ENCODE data around the gene BUB3.
"Not testable (repeated sequence)": the region's sequence is repeated elsewhere in the genome, so short reads cannot be mapped to it uniquely, and the experiment has no call there.

Gene BUB3

GRCh38 chr10:123160311-123160980 is 6.2 kb downstream of the BUB3 start:
- TF ChIP-seq CTCF (IDR thresholded peaks at IDR 0.05; ENCODE audit: low read depth, low read length): no peak

GRCh38 chr10:123164319-123164718 is 10.1 kb downstream of the BUB3 start:
- TF ChIP-seq CTCF (IDR thresholded peaks at IDR 0.05; ENCODE audit: low read depth, low read length): no peak
- no peak for DNase-seq (ENCODE audit: extremely low read depth, low read depth)

More at GRCh38 chr10:123160311-123160980, 6.2 kb downstream of the BUB3 start:
- DNase-seq (ENCODE audit: extremely low read depth, low read depth): no peak

GRCh38 chr10:123165445-123166072 is 11.4 kb downstream of the BUB3 start:
- DNase-seq (ENCODE audit: extremely low read depth, low read depth): no peak
- no peak for TF ChIP-seq CTCF (IDR thresholded peaks at IDR 0.05; ENCODE audit: low read depth, low read length)

- TF ChIP-seq CTCF (IDR thresholded peaks at IDR 0.05; ENCODE audit: low read depth, low read length): no peak
- no peak for DNase-seq (ENCODE audit: extremely low read depth, low read depth)
Observed at GRCh38 chr10:123166618-123167017, 12.4 kb downstream of the BUB3 start.

GRCh38 chr10:123170961-123171360 is 16.8 kb downstream of the BUB3 start:
- no peak for DNase-seq (ENCODE audit: extremely low read depth, low read depth)
- TF ChIP-seq CTCF (IDR thresholded peaks at IDR 0.05; ENCODE audit: low read depth, low read length): no peak

GRCh38 chr10:123171616-123172015 is 17.4 kb downstream of the BUB3 start:
- not testable (repeated sequence) for DNase-seq (ENCODE audit: extremely low read depth, low read depth)

GRCh38 chr10:123175389-123176387 is 21.5 kb downstream of the BUB3 start:
- TF ChIP-seq CTCF (IDR thresholded peaks at IDR 0.05; ENCODE audit: low read depth, low read length): no peak
- DNase-seq (ENCODE audit: extremely low read depth, low read depth): no peak

GRCh38 chr10:123178390-123178789 is 24.2 kb downstream of the BUB3 start:
- DNase-seq (ENCODE audit: extremely low read depth, low read depth): not testable (repeated sequence)
